ENCODE results near the gene SMARCC1.

Gene SMARCC1

DNA sequence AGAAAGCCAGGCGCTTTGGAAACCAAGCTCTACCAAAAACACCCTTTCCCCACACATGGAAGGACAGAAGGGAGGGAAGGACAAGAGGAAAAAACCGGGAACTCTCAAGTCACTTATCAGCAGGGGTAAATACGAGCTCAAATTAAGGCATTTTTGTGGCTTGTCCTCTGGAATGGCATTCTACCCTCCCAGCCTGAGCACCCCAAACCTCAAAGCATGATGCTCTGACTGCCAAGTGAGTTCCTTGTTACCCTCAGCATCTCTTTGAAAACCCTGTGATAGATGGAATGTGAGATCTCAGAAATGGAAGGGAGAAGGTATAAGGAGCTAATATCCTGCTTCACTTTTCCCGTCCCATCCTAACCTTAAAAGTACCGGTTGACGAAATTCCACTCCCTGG, 194.9 kb downstream of the SMARCC1 start:
- DNase-seq (ENCODE audit: low spot score): no peak

DNA sequence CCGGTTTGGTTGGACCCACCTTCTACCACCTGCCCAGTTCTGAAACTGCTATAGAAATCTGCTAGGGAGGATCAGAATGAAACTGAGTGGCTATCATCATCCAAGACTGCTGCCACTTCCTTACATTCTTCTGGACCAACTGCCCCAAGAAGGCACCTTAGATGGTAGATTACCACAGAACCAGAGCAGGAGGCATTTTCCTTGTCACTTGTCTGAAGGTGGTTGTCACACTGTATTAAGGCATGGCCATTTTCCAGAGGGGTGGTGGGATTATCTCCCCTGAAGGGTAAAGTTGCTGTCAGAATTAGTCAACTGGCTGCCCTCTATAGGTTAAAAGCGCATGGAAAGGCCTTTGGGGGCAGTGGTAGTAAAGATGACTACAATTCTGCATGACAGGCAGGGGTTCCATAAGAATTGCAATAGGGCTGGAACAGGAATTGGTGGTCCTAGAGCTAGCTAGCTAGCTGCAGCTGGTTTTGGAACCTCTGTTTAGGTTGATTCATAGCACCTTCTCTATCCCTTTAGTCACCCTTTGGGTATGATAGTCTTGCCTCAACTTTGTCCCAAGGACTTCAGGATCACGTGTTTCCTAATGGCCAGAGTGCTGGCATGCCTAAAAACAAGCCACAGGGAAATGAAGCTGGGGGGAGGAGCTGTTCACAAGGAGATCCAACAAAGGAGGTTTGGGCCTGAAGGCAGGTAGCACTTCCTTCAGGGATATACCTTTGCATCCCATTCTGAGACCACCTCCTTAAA, 198.2 kb downstream of the SMARCC1 start:
- DNase-seq (ENCODE audit: low spot score): no peak

DNA sequence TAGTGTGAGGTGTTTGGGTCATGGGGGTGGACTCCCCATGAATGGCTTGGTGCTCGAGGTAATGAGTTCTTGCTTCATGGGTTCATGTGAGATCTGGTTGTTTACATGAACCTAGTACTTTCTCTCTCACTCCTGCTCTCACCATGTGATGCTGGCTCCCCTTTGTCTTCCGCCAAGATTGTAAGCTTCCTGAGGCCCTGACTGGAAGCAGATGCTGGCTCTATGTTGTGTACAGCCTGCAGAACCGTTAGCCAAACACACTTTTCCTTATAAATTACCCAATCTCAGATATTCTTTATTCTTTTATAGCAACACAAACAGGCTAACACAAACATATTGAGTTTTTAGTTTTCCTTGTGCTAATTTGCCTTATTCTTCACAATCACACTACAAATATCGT, 199.9 kb downstream of the SMARCC1 start:
- no peak for DNase-seq (ENCODE audit: low spot score)

DNA sequence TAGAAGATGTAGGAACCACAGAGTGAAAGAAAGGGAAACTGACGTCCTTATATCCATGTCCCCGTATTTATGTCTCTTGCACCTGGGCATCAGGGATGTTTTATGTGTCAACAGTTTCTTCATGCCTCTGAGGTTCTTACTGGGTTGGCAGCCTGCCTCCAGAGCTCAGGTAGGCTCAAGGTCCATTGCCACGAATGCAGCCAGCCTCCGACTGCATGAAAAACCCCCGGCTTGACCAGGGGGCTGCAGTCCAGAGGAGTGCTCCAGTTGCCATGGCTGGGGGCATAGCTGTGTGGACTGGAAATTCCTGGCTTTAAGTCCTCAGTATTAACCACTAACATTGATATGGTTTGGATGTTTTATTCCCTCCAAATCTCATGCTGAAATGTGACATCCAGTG, 200.3 kb downstream of the SMARCC1 start:
- no peak for DNase-seq (ENCODE audit: low spot score)

DNA sequence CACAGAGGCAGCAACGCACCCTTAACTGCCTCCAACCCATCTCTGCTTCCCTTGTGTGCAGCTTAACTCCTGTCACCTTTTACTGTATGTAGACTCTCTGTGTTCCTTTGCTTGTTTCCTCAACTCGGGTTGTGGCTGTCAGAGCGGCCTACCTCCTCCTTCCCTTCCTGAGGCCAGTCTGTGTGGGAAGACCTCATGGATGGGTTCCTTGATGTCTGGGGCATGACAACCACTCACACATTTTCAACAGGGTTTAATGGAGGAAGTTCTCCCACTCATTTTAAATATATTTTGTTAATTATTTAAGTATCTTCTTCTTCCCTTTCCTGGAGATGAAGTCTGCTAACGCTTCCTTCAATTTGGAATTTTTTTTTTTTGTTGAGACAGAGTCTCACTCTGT, 201.2 kb downstream of the SMARCC1 start:
- no peak for DNase-seq (ENCODE audit: low spot score)

DNA sequence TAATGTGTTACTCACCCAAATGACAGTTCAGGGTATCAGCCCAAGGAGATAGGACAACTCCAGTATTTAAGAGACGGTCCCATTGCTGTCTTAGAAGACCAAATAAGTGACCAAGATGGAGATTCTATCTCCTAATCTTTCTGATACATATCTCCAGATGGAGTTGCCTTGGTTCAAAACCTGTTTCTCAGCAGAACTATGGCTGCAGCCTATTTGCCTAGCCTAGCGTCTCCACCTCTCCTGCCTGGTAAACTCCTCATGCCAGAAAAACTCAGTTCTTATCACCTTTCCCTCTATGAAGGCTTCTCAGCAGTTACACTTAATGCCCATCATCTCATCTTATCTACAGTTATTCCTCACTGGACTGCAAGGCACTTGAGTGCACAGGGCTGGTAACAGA, 201.8 kb downstream of the SMARCC1 start:
- DNase-seq (ENCODE audit: low spot score): no peak

DNA sequence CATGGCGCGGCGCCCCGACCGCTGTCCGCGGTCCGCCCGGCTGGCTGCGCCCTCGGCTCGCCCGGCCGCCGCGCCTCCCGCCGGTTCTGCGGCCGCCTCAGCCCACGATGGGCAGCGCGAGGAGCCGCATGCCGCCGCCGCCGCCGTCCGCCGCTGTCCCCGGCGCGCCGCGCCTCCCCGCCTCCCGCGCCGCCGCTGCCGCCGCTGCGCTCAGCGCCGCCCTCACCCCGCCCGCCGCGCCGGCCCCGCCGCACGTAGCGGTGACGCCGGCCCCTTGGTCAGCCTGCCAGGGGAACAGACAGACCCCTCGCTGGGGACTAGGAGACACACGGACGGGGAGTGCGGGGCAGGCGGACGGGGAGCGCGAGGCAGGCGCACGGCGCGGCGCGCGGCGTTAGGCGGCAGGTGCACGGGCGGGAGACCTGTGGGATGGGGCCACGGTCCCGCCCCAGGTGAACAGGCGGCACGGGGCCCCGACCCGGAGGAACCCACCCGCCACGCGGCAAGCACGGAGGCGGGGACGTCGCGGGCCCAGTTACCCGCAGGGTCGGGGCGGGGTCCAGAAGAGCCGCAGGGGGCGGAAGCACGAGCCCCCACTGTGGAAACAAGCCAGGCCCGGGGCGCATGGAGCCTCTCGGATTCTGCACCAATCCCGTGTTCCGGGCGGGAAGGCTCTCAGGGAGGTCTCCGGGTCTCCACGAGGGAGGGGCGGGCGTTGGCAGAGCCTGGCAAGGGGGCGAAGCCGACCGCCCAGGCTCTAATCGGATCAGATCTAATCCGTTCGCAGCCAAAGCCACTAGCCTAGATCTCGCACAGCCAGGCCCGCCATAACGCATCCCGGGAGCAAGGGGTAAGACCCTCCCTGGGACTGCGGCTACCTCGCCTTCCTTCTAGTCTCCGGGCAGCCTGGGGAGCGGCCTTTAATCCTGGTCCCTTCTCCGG, 202.7 kb downstream of the SMARCC1 start, which contains the start of gene CSPG5:
Gene CSPG5, minus strand, starts transcription at position 175 of the 942 bp plus-strand sequence. Its CDS starts 172 bp downstream, at position 3.
- peak; percentile 75 for DNase-seq (ENCODE audit: low spot score)

DNA sequence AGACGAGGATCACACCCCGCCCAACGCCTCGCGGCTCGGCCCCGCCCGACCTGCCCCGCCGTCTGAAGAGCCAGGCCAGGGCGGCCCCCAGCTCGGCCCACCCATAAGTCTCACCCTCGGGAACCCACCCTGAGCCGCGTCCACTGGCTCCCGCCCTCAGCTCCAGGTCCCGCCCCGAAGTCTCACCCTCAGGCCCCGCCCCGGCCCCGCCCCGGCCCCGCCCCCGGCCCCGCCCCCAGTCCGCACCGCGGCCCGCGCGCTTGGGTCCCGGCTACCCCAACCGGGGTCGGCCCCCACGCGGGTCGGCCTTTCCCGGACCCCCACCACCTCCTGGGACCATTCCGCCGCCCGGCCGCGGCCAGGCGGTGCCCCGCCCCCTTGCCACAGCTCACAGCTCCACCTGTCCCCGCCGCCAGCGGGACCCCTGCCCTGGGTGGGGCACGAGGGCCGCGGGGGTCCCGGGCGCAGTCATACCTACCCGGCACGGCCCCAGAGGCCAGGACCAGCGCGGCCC, 203.5 kb downstream of the SMARCC1 start:
- DNase-seq (ENCODE audit: low spot score): peak; percentile 88

DNA sequence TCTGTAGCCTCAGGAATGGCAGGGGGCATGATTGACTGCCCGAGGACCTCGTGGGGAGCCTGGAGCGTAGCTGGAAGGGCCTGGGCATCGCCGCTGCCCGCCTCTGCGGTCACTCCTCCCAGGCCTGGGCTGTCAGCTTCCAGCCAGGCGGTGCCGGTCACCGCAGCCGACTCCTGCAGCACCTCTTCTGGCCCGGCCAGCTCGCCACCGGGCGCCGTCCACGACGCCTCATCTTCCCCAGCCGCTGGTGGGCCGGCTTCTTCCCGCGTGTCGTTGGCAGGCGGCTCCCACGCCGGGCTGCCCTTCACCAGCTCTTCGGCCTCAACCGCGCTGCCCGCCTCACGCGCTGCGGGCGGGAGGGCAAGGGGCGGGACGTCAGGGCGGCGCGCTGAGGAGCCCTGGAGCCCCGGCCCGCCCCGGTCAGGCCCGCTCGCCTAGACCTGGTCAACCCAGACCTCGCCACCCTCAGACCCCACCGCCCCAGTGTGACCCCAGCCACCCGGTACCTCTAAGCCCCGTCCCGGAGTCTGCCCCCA, 204.0 kb downstream of the SMARCC1 start:
- peak; percentile 52 for DNase-seq (ENCODE audit: low spot score)

DNA sequence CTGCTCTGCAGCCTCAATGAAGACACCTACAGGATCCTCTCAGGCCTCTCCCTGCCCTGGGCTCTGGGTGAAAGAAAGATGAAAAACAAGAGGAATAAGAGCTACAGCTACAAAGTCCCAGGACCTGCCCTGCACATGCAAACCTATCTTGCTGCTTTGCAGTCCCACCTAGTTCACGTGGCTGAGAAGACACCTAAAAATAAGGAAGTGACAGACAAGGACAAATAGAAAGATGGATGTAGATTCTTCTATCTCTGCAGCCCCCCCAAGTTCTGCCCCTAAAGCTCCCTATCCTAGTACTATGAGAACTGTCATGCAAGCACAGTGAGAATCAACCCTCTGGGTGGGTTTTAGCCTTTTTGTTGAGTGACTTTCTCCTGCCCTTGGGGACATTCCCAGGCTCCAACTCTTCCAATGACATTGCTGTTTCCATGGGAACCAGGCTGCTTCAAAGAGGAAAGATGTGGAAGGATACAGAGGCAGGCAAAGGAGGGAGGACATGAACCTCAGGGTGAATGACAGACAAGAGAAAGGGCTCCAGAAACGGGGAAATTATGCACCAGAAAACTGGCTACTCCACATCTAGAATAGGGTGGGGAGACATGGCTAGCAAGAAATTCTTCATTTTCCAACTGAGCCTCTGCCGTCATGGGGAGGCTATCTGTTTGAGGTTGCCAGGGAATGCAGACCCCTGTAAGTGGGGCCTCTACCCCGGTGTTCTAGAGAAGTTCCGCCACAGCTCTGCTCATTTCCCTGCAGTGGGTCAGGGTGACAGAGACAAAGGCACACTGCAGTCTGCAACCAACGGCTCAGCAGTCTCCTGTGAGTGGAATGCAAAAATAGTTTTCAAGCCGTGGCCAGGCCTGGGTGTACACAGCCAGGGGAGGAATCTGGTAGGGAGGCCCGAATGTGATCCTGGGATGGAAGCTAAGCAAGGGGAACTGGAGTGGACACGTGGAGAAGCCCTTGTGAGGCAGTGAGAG, 208.2 kb downstream of the SMARCC1 start:
- DNase-seq (ENCODE audit: low spot score): no peak

DNA sequence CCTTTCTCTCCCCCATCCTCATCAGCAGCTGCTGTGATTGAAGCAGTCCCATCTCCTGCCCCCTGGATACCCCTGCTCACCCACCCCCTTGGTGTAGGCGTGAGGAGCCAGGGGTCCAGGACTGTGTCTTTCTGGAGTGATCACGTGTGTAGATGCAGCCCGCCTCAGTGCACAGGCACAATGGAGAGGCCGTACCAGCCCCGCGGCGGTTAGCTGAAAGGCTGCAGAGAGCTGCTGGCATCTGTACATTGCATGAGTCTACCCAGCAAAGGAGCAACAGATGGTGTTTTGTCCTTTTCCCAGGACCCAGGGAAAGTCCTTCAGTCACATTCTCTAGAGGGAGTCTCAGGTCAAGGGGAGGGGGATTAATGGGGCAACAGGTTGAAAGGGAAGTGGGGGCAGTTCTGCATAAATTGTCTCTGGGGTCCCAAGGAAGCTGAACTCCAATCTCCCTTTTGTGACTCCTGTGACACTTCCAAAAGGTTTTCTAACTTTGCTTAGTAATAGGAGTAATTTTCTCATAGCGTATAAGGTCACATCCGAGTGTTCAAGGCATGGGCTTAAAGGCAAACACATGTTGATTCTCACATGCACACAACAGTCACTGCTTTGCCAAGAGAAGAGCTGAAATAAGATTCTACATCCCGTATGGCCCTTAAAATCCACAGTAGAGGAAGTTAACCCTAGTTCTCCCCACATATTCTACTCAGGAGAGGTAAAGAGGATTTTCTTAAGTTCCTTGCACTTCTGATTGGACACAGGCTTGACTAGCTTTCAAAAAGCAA, 210.1 kb downstream of the SMARCC1 start:
- no peak for DNase-seq (ENCODE audit: low spot score)

DNA sequence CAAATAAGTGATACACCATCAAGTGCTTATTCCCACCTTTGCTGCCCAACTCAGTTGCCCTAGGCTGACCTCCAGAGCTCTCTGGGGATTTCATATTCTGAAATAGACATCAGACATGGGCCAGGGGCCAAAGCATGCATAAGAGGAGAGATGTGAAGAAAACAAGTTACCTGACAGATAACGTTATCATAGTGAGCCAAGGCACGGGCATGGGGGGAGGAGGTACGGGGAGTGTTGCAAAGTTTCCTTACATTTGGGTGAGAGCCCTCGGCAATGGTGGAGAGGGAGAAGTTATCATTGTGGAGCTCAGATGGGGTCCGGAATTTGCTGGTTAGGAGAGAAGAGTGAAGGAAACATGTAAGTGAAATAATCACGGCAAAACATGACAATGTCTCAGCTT, 212.8 kb downstream of the SMARCC1 start:
- no peak for DNase-seq (ENCODE audit: low spot score)

DNA sequence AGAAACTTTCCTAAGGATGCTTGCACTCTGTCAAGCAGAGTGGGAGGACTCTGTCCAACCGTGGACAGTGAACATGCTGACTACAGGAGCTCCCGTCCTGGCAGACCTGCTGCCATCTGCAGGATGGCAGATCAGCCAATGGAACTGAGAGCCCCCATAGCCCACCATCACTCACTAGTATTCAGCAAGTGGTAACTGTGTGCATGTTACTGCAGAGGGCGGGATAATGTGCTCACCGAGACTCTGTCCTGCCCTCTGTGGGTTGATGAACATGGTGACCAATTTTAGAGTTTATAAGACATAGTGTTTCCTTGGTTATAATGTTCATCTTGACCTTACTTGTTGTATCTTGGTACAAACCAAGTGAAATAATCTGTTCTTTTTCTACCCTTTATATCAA, 214.5 kb downstream of the SMARCC1 start:
- DNase-seq (ENCODE audit: low spot score): no peak

DNA sequence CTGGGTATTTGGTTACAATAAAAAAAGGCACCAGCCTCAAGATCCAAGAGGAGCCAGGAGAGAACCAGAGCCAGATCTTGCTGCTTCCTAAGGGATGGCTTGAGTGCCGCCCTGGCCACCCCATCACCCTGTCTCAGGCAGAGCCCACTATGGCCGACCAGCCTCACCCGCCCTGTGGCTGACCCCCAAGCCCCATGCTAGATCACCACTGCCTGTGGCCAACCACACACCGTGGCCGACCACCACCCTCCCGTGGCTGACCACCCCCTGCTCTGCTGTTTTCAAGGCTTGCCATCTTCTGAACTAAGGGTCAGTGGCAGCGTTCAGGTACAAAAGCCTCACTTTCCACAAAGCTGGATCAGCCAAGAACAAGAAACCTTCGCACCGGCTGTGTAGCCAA, 215.0 kb downstream of the SMARCC1 start:
- DNase-seq (ENCODE audit: low spot score): no peak

DNA sequence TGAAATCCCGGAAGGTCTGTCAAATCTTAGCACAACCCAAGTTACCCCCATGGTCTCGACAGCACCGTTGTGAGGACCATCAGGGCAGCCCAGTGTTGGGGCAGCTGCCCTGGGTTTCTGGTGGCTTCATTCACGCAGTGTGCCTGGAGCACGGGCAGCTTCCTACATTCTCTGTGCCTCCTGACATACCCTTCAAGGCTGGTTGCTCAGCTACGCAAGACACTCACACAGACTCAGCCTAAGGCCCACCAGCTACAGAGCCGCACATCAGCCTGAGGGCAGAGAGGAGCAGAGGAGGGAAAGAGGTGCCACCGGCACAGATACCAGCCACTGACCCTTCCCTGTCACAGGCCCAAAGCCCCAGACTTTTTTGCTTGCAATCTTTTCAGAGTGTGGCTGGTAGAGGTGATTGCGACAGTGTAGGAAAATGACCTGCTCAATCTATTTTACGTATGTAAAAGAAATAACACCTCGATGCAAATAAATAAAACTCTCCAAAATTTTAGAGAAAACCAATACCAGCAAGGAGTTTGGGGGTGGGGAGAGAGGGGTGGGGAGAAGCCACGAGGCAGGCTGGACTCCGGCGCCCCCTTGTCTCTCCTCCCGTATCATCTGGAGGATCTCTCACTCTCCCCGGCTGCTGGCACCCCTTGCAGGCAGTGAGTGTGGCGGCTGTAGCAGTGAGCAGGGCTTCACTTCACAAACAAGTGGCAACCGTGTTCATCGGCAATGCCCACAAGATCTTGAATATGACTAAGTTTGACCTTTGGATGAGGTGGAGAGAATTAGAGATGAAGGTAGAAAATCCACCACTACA, 215.8 kb downstream of the SMARCC1 start:
- DNase-seq (ENCODE audit: low spot score): peak; percentile 6

DNA sequence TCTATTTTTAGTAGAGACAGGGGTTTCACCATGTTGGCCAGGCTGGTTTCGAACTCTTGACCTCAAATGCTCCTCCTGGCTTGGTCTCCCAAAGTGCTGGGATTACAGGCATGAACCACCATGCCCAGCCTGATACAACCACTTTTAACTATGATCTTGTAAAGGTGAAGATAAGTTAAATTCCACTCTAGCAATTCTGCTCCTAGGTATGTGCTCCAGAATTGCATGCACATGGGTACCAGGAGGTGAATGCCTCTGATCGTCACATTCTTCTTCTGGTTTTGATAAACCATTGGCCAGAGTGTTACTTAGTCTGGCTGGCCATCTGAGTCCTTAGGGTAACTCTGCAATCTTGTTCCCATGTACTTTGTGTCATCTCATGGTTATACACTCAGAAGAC, 225.3 kb downstream of the SMARCC1 start:
- DNase-seq (ENCODE audit: low spot score): no peak

DNA sequence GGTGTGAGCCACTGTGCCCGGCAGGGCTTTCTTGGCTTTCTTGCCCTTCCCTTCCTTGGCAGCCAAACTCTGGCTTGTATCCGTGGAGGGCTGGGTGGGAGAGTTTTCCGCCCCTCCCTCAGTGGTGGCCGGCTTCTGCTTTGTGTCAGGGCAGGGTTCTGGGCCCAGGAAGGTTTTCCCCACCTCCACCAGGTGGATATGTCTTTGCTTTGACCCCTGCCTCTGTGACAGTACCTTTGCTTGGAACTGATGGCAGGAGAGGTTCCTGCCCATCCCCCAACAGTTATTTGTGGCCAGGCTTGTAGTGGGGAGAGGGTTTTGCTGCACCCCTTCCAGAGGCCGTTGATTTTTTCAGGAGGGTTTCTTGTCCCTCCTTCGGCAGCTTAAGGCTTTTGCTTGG, 227.4 kb downstream of the SMARCC1 start:
- DNase-seq (ENCODE audit: low spot score): no peak

DNA sequence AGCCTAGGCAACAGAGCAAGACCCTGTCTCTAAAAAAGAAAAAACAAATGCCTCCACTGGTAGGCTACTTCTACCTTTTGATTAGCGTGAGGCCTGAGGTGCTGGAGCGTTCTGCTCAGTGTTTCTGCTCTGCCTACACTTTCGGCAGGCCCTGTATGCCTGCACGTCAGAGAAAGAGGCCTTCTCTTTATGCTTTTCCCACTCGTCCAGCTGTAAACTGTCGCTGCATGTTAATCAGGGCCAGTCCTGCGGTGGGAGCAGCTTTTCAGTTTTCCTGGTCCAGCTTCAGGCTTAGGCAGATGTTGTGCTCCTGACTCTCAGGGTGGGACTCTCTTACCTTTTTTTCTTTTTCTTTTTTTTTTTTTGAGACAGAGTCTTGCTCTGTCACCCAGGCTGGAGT, 228.3 kb downstream of the SMARCC1 start:
- no peak for DNase-seq (ENCODE audit: low spot score)

DNA sequence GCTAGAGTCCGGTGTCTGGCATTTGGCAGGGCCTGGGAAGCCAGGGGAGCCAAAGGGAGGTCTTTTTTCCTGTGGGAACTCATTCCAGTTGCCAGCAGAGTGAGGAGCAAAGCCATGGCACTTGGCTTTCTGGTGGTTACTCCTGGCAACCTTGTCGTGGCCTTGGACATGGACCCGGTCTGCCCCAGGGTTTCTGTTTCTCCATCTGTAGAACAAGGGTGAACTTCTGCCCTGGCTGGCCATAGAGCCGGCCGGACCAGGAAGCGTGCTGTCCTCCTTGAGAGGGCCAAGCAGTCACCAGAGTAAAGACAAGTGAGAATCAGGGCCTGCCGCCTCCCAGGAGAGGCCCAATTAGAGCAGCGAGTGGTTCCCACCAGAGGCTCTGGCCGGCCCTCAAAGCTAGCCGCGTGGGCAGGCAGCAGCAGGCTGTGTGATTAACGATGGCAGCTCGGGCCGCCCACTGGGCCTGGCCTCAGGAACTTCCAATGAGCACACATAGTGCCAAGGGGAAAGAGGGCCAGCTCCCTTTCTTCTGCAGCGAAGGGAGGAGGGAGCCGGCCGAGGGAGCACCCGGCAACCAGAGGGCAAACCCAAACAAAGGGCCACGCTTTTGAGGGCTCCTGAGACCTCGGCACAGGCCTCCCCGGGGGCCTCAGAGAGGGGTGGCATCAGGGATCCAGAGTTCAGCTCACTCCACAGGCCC, 239.1 kb downstream of the SMARCC1 start:
- peak; percentile 83 for DNase-seq (ENCODE audit: low spot score)
